LNCAP (cell line): ENCODE results near the gene LRRC14B.

Experiments
- TF ChIP-seq, protein P1 (sequence below): fragments of 450-650 bp; IDR thresholded peaks from 2 replicates; pipeline ENCODE4 v1.5.1; 2017; ENCODE audit warnings: mild to moderate bottlenecking

LRRC14B gene

DNA sequence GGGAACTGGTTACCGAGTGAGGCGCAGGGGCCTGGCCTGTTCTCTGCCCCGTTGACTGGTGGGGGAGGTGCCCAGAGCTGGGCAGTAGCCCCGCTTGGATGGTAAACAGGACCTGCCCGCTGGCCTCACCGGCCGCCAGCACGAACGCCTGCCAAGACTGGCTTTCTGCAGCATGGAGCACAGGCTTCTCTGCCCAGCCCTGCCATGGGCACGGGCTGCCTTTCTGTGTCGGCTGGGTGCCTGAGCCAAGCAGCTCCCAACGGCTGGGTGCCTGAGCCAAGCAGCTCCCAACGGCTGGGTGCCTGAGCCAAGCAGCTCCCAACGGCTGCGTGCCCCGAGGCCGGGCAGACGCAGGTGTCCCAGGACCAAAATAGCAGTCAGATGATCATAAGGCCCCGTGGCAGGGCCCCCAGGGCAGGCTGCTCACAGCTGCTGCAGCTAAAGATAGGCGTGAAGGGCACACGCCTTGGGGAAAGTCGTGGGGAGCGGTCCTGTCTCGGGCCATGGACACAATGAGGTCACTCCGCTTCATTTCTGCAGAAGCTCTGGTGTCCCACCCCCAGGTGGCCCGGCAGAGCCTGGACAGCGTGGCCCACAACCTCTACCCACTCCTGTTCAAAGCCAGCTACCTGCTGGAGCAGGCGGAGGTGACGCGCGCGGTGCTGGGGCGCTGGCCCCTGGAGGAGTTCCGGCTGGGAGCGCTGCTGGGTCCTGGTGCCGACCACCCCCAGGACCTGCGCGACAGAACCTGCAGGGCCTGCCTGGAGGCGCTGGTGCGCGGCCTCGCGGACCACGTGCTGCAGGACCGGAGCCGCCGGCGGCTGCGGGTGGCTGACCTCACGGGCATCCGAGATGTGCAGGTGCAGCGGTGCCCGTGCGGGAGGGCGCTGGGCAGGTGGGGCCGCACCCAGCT, at the start of gene LRRC14B:
TSS of gene LRRC14B (plus strand) at position 460 of the 913 bp plus-strand sequence. CDS start at position 504, 44 bp downstream.
- TF ChIP-seq, protein P1, sequence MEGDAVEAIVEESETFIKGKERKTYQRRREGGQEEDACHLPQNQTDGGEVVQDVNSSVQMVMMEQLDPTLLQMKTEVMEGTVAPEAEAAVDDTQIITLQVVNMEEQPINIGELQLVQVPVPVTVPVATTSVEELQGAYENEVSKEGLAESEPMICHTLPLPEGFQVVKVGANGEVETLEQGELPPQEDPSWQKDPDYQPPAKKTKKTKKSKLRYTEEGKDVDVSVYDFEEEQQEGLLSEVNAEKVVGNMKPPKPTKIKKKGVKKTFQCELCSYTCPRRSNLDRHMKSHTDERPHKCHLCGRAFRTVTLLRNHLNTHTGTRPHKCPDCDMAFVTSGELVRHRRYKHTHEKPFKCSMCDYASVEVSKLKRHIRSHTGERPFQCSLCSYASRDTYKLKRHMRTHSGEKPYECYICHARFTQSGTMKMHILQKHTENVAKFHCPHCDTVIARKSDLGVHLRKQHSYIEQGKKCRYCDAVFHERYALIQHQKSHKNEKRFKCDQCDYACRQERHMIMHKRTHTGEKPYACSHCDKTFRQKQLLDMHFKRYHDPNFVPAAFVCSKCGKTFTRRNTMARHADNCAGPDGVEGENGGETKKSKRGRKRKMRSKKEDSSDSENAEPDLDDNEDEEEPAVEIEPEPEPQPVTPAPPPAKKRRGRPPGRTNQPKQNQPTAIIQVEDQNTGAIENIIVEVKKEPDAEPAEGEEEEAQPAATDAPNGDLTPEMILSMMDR = no peak

DNA sequence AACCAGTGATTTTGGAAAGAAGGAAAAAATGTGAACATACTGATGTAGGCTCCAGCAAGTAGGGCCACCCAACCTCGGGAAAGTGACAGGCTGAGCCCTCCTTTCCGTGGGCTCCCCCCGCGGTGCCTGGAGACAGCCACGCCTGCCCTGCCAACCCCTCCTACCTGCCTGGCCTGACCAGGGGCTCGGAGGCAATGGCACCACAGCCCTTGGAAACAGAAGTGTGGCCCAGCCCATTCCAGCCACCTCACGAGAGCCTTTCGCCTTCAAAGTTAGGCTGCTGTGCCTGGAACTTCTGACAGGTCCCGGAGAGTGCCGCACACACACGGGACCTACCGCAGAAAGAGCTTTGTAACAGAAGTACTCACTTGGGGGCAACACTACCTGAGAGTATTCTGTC, 49.5 kb upstream of the LRRC14B start:
- TF ChIP-seq, protein P1 = no peak

DNA sequence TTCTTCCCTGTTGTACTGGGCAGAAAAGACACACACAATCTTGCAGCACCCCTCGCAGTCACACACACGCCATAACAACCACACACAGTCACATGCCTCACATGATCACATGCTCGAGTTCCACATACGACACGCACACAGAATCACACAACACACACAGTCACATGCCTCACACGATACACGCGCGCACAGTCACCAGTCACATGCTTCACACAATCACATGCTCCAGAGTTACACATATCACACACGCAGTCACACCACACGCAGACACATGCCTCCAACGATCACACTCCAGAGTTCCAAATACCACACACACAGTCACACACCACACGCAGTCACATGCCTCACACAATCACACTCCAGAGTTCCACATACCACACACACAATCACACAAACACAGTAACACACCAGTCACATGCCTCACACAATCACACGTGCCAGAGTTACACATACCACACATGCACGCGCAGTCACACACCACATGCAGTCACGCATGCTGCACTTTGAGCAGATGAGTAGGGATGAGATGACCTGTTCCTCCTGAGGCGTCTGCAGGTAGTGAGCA, 49.0 kb upstream of the LRRC14B start:
- TF ChIP-seq, protein P1 = no peak

DNA sequence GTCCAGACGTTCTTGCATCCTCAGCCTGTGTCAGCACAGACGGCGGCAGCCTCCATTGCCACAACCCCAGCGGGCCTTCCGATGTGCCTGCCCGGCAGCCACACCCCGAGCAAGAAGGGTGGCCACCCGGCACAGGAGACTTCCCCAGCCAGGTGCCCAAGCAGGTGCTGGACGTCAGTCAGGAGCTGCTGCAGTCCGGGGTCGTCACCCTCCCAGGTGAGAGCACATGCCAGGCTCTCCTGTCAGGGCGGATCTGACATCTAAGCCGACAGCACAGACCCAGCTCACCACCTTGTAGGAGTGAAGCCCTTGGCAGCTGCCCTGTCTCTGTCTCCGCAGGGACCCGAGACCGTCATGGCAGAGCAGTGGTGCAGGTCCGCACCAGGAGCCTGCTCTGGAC, 48.3 kb upstream of the LRRC14B start:
- TF ChIP-seq, protein P1 = no peak

DNA sequence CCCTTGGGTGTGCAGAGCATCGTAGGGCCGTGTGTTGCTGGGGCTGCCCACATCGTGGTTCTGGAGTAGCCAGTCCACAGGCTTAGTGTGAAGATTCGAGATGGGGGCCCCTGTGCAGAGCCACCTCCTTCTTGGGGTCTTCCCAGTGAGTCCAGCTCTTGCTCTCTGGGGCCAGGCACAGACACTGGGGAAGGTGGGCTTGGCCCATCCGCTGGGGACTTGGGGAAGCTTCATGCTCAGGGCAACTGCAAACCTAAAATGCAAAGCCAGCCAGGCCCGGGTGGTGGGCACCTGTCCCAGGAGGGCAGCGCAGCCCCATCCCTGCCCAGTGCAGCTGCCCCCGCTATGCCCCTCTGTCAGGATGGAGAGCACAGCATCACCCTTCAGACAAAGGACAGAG, 46.4 kb upstream of the LRRC14B start:
- TF ChIP-seq, protein P1 = no peak

DNA sequence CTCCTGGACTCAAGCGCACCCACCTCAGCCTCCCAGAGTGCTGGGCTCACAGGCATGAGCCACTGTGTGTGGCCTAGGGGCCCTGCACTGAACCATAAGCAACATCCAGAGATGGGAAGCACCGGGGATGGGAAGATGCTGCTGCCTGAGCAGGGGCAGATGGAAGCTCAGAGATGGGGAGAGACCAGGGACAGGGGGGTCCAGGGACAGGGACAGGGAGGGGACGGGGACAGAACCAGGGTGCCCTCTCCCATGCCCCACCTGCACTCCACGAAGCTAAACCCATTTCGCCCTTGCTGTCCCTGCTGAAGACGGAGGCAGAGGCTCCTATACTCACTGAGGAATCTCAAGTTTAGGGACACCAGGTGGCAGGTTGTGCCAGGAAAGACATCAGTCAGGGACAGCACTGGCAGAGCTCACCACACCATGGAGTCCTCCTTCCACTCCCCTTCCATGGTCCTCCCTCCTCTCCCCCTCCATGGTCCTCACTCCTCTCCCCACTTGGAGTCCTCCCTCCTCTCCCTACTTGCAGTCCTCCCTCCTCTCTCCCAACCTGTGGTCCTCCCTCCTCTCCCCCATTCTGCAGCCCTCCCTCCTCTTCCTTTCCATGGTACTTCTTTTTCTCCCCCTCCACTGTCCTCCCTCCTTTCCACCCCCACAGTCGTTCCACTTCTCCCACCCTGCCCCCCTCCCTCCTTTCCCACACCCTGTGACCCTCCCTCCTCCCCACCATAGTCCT, 45.5 kb upstream of the LRRC14B start:
- TF ChIP-seq, protein P1 = no peak

DNA sequence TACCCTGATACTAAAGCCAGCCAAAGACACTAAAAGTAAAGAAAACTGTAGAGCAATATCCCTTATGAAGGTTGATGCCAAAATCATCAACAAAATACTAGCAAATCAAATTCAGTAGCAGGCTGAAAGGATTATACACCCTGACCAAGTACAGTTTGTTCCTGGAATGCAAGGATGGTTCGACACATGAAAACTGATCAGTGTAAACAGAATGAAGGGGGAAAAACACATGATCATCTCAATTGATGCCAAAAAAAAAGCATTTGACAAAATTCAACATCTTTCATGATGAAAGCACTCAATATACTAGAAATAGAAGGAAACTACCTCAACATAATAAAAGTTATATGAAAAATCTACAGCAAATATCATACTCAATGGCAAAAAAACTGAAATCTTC, 43.5 kb upstream of the LRRC14B start:
- TF ChIP-seq, protein P1 = no peak
